GM23248 (cell line): ENCODE data around the gene ENDOV. TPM values are rescaled to one million over a fixed set of nuclear protein-coding genes. Genes with fewer than 3 reads are reported as not detected.

ENCODE experiments used
- DNase-seq: peaks from one replicate; pipeline ENCODE4 v3.0.0-alpha.2; 2015
- H2AFZ ChIP-seq: fragments of 200-600 bp; sonication (generic); 2 replicates; pipeline ENCODE4 v1.6.1; 2016; ENCODE audit warnings: antibody characterized with exemption
- H3F3A ChIP-seq: fragments of 200-600 bp; sonication (generic); 2 replicates; pipeline ENCODE4 v1.6.1; 2016; ENCODE audit warnings: mild to moderate bottlenecking, antibody characterized with exemption, mixed run types; ENCODE audit not compliant: insufficient read depth
- H3K27ac ChIP-seq: fragments of 200-600 bp; sonication (generic); 2 replicates; pipeline ENCODE4 v1.5.1; 2016; ENCODE audit warnings: mild to moderate bottlenecking
- H3K27me3 ChIP-seq: fragments of 200-600 bp; sonication (generic); replicated peaks from 2 replicates; pipeline ENCODE4 v1.6.1; 2016; ENCODE audit warnings: mild to moderate bottlenecking; ENCODE audit not compliant: insufficient read depth
- H3K36me3 ChIP-seq: fragments of 200-600 bp; sonication (generic); 2 replicates; pipeline ENCODE4 v1.6.1; 2016; ENCODE audit warnings: low read depth, mild to moderate bottlenecking
- H3K4me1 ChIP-seq: fragments of 200-600 bp; sonication (generic); 2 replicates; pipeline ENCODE4 v1.6.1; 2016; ENCODE audit warnings: mild to moderate bottlenecking; ENCODE audit not compliant: insufficient read depth
- H3K4me2 ChIP-seq: fragments of 200-600 bp; sonication (generic); one replicate; pipeline ENCODE4 v1.6.1; 2016; ENCODE audit warnings: mild to moderate bottlenecking; ENCODE audit not compliant: unreplicated experiment
- H3K4me3 ChIP-seq: fragments of 200-600 bp; sonication (generic); 2 replicates; pipeline ENCODE4 v1.5.1; 2016; ENCODE audit warnings: mild to moderate bottlenecking
- H3K79me2 ChIP-seq: fragments of 200-600 bp; sonication (generic); 2 replicates; pipeline ENCODE4 v1.6.1; 2016; ENCODE audit warnings: mild to moderate bottlenecking; ENCODE audit not compliant: insufficient read depth
- H3K9ac ChIP-seq: fragments of 200-600 bp; sonication (generic); 2 replicates; pipeline ENCODE4 v1.6.1; 2016; ENCODE audit warnings: mild to moderate bottlenecking
- H3K9me2 ChIP-seq: fragments of 200-600 bp; sonication (generic); 2 replicates; pipeline ENCODE4 v1.6.1; 2016; ENCODE audit warnings: mixed run types, mild to moderate bottlenecking, moderate library complexity; ENCODE audit not compliant: insufficient read depth
- H3K9me3 ChIP-seq: fragments of 200-600 bp; sonication (generic); one replicate; pipeline ENCODE4 v1.6.1; 2017; ENCODE audit warnings: low read depth
- H4K20me1 ChIP-seq: fragments of 200-600 bp; sonication (generic); 2 replicates; pipeline ENCODE4 v1.6.0; 2016; ENCODE audit not compliant: insufficient read depth
- EZH2 ChIP-seq: fragments of 200-600 bp; sonication (generic); IDR thresholded peaks from 2 replicates; pipeline ENCODE4 v1.6.1; 2018; ENCODE audit warnings: antibody characterized with exemption, mild to moderate bottlenecking; ENCODE audit not compliant: insufficient read depth, poor library complexity, severe bottlenecking
- EZH2phosphoT487 ChIP-seq: fragments of 200-600 bp; sonication (generic); IDR thresholded peaks from 2 replicates; pipeline ENCODE4 v1.6.1; 2018; ENCODE audit warnings: antibody characterized with exemption, moderate library complexity, mild to moderate bottlenecking, low read depth; ENCODE audit not compliant: insufficient read depth
- WGBS, 2 experiments: methylation state at CpG; one replicate each; pipeline ENCODE4 v1.1.6; 2015 to 2017; ENCODE audit warnings: low lambda C conversion rate in 2 of 2, low coverage in 1 of 2; ENCODE audit errors: missing lambda C conversion rate in 2 of 2; 5-methylcytosine and 5-hydroxymethylcytosine counted together
- in situ Hi-C: fragments of 300-500 bp; cut with MboI; formaldehyde crosslinking; loops from 2 replicates; pipeline ENCODE4 v1.15.0; 2020
- polyA plus RNA-seq: library from polyadenylated mRNA; unstranded; fragments of >200 nt; fragmentation: Nextera tagmentation; extraction: Ambion mirVana; gene quantifications from 2 replicates; pipeline ENCODE4 v1.2.1, GENCODE V29; 2016
- total RNA-seq: library from RNA; depleted of rRNA; stranded (reverse); fragments of >200 nt; shearing (Covaris generic); gene quantifications from 2 replicates; pipeline ENCODE4 v1.2.3, GENCODE V29; 2014

Gene ENDOV
- total and polyA plus RNA-seq, 2 experiments from 2014 or later, result 25.1 to 25.7 TPM

DNA sequence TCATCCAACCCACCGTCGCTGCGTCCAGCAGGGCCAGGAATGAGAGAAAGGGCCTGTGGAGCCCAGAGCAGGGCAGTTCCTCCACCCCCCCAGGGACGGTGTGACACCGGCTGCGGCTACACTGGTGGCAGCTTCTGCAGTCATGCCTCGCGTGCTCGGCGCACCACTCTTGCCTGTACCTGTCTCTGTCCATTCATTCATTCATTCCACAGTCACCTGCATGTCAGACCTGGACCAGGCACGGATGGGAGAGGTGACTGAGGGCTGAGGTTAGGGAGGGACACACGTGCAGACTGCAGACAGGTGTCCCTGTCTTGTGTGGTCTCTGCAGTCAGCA lies 27.3 kb downstream of the ENDOV start:
- Histone ChIP-seq H3K9me2 (no peaks in the 10 kb centered on the region), H3K27me3 (no peaks in the 10 kb centered on the region), H3K36me3 (no peaks in the 10 kb centered on the region), H3K4me1 (no peaks in the 10 kb centered on the region), H3K4me3 (no peak overlapping the region), H2AFZ (no peak overlapping the region), H4K20me1 (no peaks in the 10 kb centered on the region), H3K27ac (no peak overlapping the region), H3K9ac (no peak overlapping the region), H3F3A (no peaks in the 10 kb centered on the region), H3K4me2 (no peak overlapping the region), H3K9me3 (no peaks in the 10 kb centered on the region), H3K79me2 (no peaks in the 10 kb centered on the region)
- in situ Hi-C loops, result no loop called here
- DNase-seq, result no peak
- no peak for TF ChIP-seq EZH2phosphoT487
- TF ChIP-seq EZH2, result no peak
- 83 to 84% methylated on average over 11 to 12 of the region's 12 CpGs for WGBS, 2 experiments

GRCh38 chr17:80442764-80443163 lies 27.8 kb downstream of the ENDOV start:
- TF ChIP-seq EZH2 (no peak), EZH2phosphoT487 (no peak)
- Histone ChIP-seq H3K4me1 (no peaks in the 10 kb centered on the region), H3K9me2 (no peaks in the 10 kb centered on the region), H3K9ac (no peak overlapping the region), H3K4me3 (no peak overlapping the region), H3K4me2 (no peak overlapping the region), H3K27me3 (no peaks in the 10 kb centered on the region), H3K9me3 (no peaks in the 10 kb centered on the region), H3K27ac (no peak overlapping the region), H2AFZ (no peak overlapping the region), H3K36me3 (no peaks in the 10 kb centered on the region), H4K20me1 (no peaks in the 10 kb centered on the region), H3F3A (no peaks in the 10 kb centered on the region), H3K79me2 (no peaks in the 10 kb centered on the region)
- in situ Hi-C loops, result no loop called here
- WGBS, 2 experiments, result 75 to 80% methylated on average over 2 to 3 of the region's 4 CpGs
- DNase-seq, result no peak

DNA sequence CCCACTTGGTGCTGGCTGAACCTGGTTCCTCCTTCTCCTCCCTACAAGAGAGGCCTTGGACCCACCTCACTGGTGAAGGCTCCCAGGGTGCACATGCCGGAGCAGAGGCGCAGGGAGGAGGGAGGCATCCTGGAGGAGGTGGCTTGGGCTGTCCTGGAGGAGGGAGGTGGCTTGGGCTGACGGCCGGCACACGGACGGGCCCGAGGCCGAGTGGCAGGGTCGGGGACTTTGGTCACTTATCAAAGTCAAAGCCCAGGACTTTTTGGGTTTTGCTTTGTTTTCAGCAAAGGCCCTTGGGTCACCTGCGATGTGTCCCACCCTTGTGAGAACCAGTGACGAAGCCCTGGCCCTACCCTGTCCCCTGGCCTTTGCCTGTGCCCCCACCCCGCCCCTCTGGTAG lies 28.5 kb downstream of the ENDOV start:
- H3K36me3 ChIP-seq, result no peaks in the 10 kb centered on the region
- no peaks in the 10 kb centered on the region for H4K20me1 ChIP-seq
- in situ Hi-C loops, result no loop called here
- H3K4me1 ChIP-seq, result no peaks in the 10 kb centered on the region
- H3F3A ChIP-seq, result no peaks in the 10 kb centered on the region
- no peak overlapping the region for H3K9ac ChIP-seq
- no peak overlapping the region for H3K27ac ChIP-seq
- no peaks in the 10 kb centered on the region for H3K79me2 ChIP-seq
- H3K4me3 ChIP-seq, result no peak overlapping the region
- H3K4me2 ChIP-seq, result no peak overlapping the region
- H3K9me3 ChIP-seq, result no peaks in the 10 kb centered on the region
- TF ChIP-seq EZH2 (no peak), EZH2phosphoT487 (no peak)
- 42 to 43% methylated on average over 9 to 11 of the region's 12 CpGs for WGBS, 2 experiments
- DNase-seq, result no peak
- no peaks in the 10 kb centered on the region for H3K9me2 ChIP-seq
- H3K27me3 ChIP-seq, result no peaks in the 10 kb centered on the region
- no peak overlapping the region for H2AFZ ChIP-seq

- H3K4me1 ChIP-seq, result no peaks in the 10 kb centered on the region
- TF ChIP-seq EZH2, result no peak
- TF ChIP-seq EZH2phosphoT487, result no peak
- no peak overlapping the region for H3K9ac ChIP-seq
- H3K27me3 ChIP-seq, result no peaks in the 10 kb centered on the region
- H3K79me2 ChIP-seq, result no peaks in the 10 kb centered on the region
- DNase-seq, result no peak
- no peak overlapping the region for H3K4me3 ChIP-seq
- no peak overlapping the region for H3K4me2 ChIP-seq
- 10 to 13% methylated on average over 25 to 31 of the region's 31 CpGs for WGBS, 2 experiments
- no peaks in the 10 kb centered on the region for H3K9me2 ChIP-seq
- no peaks in the 10 kb centered on the region for H3K9me3 ChIP-seq
- no peak overlapping the region for H2AFZ ChIP-seq
- no peak overlapping the region for H3K27ac ChIP-seq
- H3K36me3 ChIP-seq, result no peaks in the 10 kb centered on the region
- in situ Hi-C loops, result no loop called here
- no peaks in the 10 kb centered on the region for H4K20me1 ChIP-seq
- no peaks in the 10 kb centered on the region for H3F3A ChIP-seq
Measured at GRCh38 chr17:80443916-80444643, 29.1 kb downstream of the ENDOV start.

DNA sequence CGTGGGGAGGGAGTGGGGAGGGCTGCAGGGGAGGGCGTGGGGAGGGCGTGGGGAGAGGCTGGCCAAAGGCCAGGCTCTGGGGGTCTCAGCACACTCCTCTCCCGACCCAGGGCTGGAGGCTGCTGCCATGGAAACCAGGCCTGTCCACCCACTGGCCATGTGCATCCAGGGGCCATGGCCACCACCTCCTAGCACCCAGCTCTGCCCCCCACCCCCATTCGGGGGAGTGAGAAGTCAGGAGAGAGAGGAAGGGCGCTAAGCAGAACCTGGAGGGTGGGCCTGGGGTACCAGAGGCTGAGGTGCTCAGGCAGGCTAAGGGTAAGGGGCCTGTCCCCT lies 29.6 kb downstream of the ENDOV start:
- H3K9ac ChIP-seq, result no peak overlapping the region
- no peaks in the 10 kb centered on the region for H3K9me2 ChIP-seq
- H3K79me2 ChIP-seq, result no peaks in the 10 kb centered on the region
- H3K4me3 ChIP-seq, result no peak overlapping the region
- DNase-seq, result no peak
- H4K20me1 ChIP-seq, result no peaks in the 10 kb centered on the region
- H3K4me1 ChIP-seq, result no peaks in the 10 kb centered on the region
- in situ Hi-C loops, result no loop called here
- H3K36me3 ChIP-seq, result no peaks in the 10 kb centered on the region
- H3K27ac ChIP-seq, result no peak overlapping the region
- TF ChIP-seq EZH2 (no peak), EZH2phosphoT487 (no peak)
- H3K9me3 ChIP-seq, result no peaks in the 10 kb centered on the region
- WGBS, 2 experiments, result 36 to 81% methylated on average over 2 to 6 of the region's 6 CpGs
- H3K4me2 ChIP-seq, result no peak overlapping the region
- no peaks in the 10 kb centered on the region for H3F3A ChIP-seq
- H2AFZ ChIP-seq, result no peak overlapping the region
- no peaks in the 10 kb centered on the region for H3K27me3 ChIP-seq
